GM19463 (cell line): ENCODE results near the gene PEAR1.
"Not testable (repeated sequence)": the region's sequence is repeated elsewhere in the genome, so short reads cannot be mapped to it uniquely, and the experiment has no call there.

Source experiments
- ATAC-seq: cut with Tn5 transposase; IDR thresholded peaks from one replicate; pipeline ENCODE4 v1.9.1; 2021; ENCODE audit warnings: mild to moderate bottlenecking, moderate library complexity; ENCODE audit not compliant: unreplicated experiment

Gene PEAR1

DNA sequence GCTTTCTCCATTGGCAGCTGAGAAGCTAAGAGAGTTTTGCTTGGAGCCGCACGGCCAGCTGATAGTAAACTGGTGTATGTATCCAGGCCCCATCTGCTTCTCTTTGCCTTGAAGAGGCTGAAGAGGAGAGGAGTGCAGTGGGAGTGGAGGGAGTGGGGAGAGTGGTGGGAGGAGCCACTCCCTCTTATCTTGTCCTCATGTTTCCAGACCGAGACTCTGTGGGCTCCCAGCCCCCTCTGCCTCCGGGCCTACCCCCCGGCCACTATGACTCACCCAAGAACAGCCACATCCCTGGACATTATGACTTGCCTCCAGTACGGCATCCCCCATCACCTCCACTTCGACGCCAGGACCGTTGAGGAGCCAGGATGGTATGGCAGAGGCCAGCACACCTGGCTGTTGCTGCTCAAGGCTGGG, 20.9 kb downstream of the PEAR1 start:
- ATAC-seq: no peak

DNA sequence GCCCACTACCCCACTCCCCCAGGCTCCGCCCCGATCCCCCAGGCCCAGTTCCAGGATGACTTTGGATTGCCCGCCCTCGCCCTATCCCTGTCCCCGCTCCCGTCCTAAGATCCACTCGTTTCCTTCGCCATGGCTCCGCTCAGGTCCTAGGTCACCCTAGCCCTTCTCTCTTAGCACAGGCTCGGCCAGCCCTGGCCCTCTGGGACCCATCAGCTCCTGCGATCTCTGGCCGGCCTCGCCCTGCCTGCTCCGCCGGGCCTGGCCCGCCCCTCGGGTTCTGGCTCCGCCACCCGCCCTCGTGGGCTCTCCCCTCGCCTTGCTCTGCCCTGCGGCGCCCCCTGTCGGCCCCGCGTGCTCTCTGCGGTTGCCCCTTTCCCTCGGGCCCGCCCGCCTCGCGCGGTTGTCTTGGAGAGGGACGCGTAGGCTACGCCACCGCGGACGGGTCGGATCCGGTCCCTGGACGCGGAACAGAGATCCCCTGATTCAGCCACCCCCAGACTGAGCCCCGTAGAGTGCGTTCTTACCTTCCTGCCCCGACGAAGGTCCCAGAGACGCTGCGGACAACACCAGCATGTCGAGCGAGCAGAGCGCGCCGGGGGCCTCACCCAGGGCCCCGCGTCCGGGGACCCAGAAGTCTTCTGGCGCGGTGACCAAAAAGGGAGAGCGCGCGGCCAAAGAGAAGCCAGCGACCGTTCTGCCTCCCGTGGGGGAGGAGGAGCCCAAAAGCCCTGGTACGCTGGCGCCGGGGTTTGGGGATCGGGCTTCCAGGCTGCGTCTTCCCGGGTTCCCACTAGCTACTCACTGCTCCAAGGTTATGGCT, 26.9 kb downstream of the PEAR1 start, which contains the start of gene LRRC71:
Gene LRRC71, plus strand, starts transcription at position 400 of the 820 bp plus-strand sequence. Its CDS starts 172 bp downstream, at position 572.
- ATAC-seq: no peak

DNA sequence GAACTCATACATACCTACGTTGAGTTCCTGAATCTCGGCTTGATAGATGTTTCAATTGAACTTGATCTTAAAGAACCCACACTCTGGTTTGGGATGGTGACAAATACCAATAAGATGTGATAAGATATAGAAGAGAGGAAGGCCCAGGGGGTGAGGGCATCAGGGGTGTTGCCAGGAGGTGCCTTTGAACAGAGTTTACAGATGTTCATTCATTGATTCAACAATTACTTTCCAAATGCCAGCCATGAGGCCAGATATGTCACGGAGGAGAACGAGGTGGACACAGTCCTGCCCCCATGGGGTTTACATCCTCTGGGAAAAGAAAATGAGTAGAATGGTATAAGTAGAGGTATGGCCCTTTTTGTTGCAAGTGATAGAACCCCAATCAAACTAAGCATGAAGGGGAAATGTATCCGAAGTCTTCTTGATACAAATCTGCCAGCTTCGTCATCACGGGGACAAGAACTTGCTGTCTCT, 27.6 kb downstream of the PEAR1 start:
- ATAC-seq: no peak

DNA sequence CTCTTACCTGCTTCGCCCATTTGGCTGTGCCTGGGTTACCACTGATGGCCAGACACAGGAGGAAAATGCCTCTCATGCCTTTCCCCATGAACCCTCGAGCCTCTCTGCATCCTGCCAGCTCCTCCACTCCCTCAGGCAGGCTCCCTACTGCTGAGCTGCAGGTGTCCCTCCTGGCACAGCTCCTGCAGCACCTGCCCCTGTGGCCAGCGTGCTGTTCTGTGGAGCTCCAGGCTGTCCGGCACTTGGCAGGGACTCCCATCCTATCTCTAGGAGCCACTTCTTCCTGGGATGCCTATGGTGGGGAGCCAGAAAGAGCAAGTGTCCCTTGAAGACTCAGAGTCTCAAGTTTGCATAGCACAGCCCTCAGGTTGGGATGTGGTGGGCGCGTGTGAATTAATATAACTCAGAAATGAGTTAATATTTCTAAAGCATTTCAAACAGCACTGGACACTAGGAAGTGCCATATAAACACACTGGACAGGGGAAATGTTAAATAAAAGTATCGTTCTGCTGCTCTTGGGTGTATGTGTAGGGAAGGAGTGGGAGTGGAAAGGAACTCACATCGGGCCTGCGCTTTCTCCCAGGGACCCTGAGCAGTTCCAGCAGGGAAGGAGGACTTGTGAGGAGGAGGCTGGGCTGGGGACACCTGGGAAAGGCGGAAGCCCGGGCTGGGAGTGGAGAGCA, 29.6 kb downstream of the PEAR1 start:
- ATAC-seq: no peak

DNA sequence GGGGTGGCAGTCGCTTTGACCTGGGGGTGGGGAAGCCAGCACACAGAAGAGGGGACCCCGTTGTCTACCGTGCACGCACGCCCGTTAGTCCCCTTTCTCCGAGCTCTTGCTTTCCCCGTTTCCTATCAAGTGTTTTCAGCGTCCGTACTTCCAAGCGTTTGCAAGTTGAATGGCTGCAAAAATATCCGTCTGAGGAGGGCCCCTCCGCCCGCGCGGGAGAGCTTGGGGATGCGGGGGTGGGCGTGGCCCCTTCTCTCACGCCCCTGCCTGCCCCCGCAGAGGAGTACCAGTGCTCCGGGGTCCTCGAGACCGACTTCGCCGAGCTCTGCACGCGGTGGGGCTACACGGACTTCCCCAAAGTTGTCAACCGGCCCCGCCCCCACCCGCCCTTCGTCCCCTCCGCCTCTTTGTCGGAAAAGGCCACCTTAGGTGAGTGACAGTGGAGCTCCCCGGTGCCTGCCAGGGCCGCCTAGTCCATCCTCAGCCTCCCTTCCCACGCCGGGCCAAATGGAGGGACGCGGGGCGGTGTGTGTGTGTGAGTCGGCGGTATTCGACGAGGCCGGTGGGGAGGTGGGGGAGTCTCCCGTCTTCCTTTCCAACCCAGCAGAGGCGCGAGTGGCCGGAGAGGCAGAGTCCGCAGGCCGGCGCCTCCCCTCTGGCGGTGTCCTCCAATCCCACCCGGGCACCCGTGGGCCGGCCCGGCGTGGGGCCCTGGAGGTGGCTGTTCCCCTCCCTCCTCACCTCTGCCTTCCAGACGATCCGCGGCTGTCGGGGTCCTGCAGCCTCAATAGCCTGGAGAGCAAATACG, 30.4 kb downstream of the PEAR1 start:
- no peak for ATAC-seq

DNA sequence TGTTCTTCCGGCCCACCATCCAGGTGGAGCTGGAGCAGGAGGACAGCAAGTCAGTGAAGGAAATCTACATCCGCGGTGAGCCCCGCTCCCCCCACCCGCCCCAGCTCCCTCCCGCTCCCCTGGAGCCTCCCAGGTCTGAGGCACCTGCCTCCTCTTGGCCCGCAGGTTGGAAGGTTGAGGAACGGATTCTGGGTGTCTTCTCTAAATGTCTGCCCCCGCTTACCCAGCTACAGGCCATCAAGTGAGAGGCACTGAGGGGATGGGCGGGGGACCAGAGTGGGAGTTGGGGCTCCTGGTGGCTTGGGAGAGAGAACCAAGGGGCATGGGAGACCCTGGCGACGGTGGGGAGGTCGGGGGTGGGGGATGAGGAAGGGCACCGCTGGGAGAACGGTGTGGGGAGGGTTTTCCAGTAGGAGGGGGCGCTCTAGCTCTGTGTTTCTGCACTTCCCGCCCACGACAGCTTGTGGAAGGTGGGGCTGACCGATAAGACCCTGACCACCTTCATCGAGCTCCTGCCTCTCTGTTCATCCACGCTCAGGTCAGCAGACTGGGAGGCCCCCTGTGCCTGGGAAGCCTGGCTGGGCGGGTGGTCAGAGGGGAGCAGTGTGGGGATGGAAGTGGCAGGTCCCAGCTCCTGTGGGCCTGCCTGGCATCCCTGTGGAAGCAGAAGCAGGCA, 31.1 kb downstream of the PEAR1 start:
- no peak for ATAC-seq

DNA sequence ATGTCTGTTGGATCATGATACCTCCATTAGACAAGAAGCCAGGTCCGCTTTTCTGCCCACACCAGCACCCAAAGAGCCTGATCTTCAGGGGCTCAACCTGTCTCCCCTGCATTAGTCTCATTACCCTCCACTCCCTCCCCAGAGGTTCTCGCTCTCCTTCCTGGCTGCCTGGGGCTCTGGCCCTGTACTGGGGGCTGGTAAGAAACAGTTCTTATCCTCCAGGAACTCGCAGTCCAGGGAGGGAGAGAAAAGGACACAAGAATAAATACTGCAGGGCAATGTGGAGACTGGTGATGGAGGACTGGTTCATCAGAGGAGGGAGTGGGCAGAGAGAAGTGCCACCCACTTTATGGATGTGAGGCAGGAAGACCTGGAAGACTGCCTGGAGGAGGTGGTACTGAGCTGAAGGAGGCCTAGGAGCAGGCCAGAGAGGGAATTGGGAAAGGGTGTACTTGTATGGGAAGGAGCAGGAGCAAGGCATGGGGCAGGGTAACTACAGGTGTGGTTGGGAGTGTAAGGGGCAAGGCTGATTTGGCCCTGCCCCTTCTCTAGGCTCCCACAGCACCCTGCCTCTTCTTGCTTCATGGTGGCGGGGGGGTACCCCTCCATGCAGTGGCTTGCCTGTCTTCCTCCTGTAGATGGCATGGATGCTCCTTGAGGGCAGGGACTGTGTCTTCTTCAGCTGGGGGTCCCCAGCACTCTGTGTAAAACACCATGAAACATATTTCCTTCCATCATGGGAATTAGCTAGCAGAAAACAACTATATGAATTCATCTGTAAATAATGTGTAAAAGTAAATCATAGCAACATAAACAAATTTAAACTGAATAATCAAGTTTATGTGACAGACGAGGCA, 31.9 kb downstream of the PEAR1 start:
- ATAC-seq: no peak

DNA sequence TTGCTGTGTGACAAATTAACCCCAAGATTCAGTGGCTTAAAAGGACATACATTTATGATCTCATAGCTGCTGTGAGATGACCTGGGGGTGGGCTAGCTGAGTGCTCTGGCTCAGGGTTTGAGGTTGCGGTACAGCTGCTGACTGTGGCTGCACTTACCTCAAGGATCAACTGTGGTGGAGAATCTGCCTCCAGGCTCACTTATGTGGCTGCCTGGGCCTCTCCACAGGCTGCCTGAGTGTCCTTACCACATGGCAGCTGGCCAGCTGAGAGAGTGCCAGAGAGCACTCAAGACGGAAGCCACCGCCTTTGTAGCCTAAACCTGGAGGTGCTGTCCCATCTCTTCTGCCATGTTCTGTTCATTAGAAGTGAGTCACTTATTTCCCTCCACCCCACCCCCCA, 32.7 kb downstream of the PEAR1 start:
- ATAC-seq: no peak

DNA sequence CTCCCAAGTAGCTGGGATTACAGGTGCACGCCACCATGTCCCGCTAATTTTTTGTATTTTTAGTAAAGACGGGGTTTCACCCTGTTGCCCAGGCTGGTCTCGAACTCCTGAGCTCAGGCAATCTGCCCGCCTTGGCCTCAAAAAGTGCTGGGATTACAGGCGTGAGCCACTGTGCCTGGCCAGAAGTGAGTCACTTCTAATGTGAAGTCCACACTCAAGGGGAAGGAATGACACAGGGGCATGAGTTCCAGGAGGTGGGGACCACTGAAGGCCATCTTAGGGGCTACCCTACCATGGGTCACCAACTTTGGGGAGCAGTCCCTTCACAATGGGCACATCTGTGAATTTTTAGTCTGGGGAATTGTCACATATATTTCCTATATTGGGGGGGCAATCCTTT, 33.2 kb downstream of the PEAR1 start:
- ATAC-seq: not testable (repeated sequence)

DNA sequence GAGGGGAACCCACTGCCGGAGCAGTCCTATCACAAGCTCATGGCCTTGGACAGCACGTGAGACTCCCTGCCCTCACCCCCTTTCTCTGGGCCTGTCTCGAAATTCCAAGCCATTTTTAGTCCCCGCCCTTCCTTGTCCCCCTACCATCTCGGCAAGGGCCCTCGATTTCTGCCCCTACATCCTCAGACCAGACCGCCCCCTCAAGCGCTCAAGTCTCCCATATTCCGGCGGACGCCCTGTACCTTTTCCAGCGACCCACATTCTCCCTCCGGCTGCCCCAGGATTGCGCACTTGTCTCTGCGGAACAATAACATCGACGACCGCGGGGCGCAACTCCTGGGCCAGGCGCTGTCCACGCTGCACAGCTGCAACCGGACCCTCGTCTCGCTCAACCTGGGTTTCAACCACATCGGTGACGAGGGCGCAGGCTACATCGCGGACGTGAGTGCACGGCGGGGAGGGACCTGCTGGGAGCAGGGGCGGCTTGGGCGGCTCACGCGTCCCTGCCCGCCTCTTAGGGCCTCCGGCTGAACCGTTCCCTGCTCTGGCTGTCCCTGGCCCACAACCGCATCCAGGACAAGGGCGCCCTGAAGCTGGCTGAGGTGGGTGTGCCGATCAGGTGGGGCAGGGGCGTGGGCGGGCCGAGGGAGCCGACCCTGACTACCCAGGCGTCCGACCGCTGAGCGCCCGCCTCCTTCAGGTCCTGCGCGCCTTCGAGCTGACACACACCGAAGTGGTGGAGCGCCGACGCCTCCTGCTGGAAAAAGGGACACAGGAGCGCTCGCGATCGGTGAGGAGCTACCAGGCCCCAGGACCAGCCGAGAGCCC, 33.9 kb downstream of the PEAR1 start:
- ATAC-seq: no peak

DNA sequence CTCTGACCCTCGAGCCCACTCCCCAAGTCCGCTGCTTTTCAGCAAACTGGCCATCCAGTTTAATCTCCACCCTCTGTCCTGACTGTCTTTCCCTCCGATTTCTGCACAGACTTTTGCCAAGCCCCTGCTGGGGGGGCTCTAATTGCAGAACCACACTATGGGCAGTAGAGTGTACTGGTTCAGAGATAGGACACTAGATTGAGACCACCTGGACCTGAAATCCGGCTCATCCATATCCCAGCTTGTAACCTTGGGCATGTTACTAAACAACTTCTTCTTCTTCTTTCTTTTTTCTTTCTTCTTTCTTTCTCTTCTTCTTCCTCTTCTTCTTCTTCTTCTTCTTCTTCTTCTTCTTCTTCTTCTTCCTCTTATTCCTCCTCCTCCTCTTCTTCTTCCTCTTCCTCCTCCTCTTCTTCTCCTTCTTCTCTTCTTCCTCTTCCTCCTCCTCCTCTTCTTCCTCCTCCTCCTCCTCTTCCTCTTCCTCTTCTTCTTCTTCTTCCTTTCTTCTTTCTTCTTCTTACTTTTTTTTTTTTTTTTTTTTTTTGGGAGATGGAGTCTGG, 34.6 kb downstream of the PEAR1 start:
- ATAC-seq: no peak

DNA sequence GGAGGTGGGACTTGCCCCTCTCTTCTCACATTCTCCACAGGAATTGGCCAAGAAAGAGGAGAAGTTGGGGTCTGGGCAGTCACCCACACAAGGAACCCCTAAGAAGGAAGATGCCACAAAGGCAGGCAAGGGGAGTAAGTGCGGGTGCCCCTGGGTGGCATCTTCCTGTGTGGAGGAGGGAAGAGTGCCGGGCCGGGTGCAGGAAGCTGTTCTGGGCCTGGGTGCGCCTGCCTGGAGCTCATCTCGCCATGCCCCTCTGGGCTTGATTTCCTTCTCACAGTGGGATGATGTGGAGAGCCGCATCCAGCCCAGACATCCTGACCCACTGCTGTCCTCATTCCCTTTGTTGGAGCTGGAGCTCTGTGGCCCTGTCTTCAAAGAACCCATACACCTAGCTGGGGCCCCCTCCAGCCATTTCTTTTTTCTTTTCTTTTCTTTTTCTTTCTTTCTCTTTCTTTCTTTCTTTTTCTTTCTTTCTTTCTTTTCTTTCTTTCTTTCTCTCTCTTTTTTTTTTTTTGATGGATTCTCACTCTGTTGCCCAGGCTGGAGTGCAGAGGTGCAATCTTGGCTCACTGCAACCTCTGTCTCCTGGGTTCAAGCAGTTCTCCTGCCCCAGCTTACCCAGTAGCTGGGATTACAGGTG, 36.2 kb downstream of the PEAR1 start:
- no peak for ATAC-seq

DNA sequence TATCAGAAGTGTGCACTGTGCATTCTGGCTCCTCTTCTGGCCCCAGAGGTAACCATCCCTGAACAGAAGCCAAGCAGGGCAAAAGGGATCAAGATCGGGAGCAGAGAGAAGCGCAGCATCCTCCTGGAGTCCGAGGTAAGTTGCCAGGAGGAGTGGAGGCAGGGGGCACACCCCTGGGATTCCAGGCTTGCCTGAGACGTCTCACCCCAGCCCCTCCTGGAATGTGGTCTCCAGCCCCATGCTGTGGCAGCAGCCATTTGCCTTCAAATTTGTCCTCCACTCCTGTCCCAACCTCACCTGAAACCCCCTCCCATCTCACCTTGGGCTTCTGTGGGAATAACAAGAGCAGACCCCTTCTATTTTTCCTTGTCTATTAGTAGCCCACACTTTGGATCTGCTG, 37.0 kb downstream of the PEAR1 start:
- no peak for ATAC-seq

DNA sequence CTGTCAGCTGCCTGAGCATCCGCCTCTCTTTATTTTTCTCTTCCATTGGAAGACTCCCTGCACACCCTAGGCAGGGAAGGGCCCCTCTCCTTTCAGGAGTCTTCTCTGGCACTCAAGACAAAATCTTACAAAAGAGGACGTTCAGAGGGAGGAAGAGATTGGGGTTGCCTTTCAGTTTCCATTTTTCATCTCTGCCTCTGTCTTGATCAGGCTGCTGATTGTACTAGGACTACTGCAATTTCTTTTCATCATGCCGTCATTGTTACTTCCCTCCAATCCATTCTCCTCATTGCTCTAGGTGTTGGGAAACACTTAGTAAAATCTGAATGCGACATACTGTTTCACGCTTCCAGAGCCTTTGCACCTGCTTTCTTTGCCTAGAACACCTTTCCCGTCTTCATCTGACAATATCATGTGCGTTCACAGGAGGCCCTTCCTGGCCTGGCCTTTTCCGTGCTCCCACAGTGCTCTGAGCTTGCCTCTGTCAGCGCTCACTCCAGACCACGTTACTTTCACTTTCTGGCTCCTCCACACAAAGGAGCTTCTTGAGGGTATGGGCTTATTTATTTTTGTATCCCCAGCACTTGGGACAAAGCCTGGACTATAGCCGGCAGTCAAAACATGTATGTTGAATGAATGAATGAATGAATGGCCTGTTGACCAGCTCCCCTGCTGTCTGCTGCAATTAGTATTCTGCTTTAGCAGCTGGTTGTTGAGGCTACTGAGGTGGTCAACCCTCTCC, 37.9 kb downstream of the PEAR1 start:
- ATAC-seq: no peak

DNA sequence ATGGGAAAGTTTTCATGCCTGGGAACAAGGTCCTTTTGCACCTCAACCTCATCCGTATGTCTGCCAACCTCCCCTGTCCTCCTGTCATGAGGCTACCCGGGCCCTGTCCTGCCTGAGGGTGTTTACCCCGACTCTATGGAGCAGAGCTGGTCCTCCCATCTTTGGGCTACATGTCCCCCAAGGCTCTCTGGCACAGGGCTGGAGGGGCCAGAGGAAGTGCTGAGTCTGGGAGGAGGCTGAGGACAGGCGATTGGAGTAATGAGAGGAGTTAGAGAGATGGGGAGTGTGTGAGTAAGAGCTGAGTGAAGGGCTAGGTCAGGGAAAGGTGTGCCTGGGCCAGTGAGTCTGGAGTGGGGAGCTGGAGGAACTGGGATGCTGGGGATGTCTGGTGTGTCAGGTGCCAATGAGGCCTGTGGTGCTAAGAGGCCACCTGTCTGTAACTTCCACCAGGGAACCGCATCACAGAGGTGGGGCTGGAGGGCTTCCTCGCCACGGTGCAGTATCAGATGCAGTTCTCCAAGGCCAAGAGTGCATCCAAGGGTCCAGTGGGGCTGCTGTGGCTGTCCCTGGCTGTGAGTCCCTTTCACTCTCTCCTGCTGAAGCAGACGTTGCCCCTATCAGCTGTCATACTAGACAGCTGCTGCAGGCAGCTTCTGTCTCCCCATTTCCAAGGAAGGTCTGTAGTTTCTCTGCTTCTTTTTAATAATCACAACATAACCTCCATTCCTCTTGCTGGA, 38.6 kb downstream of the PEAR1 start:
- no peak for ATAC-seq

DNA sequence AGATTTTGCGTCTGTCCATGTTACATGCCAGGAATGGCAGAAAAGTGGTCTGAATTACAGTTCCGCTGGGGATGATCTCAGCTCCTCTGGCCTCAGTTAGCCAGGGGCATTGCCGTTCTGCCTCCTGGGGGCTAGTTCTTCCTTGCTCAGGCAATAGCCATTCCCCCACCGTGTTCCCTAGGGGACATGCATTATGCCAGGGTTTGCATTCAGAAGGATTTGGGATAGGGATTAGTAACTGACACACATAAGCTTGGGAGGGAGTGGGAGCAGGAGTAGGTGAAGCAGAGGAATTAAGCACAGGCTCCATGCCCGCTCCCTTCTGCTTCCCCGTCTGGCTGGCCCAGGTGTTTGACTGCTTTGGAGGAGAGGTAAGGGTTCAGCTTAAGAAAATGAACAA, 39.6 kb downstream of the PEAR1 start:
- no peak for ATAC-seq
